Measurements from ENCODE around the gene NRIP1.
"Not testable (repeated sequence)": the region's sequence is repeated elsewhere in the genome, so short reads cannot be mapped to it uniquely, and the experiment has no call there.

Gene NRIP1

DNA sequence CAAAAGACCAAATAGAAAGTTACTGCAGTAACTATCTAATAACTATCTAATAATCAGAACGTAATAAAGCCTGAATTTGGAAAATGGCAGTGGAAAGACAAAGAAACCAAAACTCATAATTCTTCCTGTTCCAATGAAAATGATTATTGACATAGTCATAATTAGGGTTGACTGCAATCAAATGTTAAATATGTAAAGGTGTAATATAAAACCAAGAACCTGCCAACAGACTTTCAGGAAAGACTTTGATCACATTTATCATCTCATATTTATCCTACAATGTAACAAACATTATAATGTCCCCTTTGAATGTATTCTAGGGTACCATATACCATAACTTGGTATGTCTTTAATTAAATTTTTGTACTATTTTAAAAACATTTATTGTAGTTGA lies 26.9 kb downstream of the NRIP1 start:
- no peak for TF ChIP-seq ZNF274 (IDR thresholded peaks at IDR 0.05; ENCODE audit: low read depth, low read length)
- H3K4me3 ChIP-seq (ENCODE audit: low read length) = no peak overlapping the region

GRCh38 chr21:15037095-15037899 lies 27.5 kb downstream of the NRIP1 start:
- no peak for TF ChIP-seq ZNF274 (IDR thresholded peaks at IDR 0.05; ENCODE audit: low read depth, low read length)

GRCh38 chr21:15036189-15036588 lies 28.6 kb downstream of the NRIP1 start:
- TF ChIP-seq ZNF274 (IDR thresholded peaks at IDR 0.05; ENCODE audit: low read depth, low read length) = no peak
- no peak overlapping the region for H3K4me3 ChIP-seq (ENCODE audit: low read length)

More at GRCh38 chr21:15037095-15037899, 27.5 kb downstream of the NRIP1 start:
- H3K4me3 ChIP-seq (ENCODE audit: low read length) = no peak overlapping the region

DNA sequence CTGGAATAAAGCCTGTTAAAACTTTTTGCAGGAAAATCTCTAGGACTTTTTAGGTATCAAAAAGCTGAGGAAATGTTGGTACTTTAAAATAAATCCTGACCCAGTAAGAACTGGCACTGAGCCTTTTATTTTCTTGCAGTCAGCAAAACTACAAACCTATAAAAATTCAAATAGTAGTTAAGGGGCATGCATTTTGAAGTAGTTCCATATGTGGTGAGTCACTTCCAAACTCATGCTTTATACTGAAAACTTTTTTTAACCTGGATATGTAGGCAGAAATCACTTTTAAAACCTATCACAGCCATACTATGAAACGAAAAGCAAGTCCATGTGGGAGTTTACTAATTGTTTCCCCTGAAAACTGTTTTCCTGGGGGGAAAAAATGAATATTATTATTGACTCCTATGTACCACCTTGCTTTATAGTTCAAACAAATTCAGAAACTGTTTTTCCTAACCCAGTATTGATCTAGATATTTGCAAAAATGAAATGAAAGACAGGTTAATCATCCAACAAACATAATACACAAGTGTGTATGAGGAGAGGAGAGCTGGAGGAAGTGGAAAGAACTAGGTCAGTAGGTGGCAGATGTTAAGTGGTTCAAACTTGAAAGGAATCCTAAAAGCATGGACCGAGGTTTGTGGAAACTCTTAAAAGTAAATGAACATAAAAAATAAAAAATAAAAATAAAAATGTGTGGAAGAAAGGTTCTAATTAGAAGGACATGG lies 30.5 kb downstream of the NRIP1 start:
- H3K4me3 ChIP-seq (ENCODE audit: low read length) = no peak overlapping the region
- no peak for TF ChIP-seq ZNF274 (IDR thresholded peaks at IDR 0.05; ENCODE audit: low read depth, low read length)

DNA sequence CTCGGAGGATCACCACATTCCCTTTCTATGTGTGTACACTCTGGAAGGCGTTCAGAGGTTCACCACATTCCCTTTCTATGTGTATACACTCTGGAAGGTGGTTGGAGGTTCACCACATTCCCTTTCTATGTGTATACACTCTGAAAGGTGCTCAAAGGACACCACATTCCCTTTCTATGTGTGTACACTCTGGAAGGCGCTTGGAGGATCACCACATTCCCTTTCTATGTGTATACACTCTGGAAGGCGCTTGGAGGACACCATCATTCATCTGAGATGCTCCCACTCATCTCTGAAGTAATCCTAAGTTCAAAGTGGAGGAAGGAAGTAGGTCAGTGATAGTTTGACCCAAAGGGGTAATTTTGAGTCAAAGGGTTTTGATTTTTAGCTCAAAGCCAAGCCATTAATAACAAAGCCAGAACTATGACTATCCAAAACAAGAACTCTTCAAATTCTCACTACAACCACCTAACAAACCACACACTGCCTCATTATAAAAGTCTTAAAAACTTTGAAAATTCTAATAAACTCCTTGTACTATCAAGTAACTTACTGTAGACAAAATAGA lies 32.9 kb downstream of the NRIP1 start:
- no peak overlapping the region for H3K4me3 ChIP-seq (ENCODE audit: low read length)
- no peak for TF ChIP-seq ZNF274 (IDR thresholded peaks at IDR 0.05; ENCODE audit: low read depth, low read length)

- H3K4me3 ChIP-seq (ENCODE audit: low read length) = not testable (repeated sequence)
Measured at GRCh38 chr21:15031362-15031761, 33.4 kb downstream of the NRIP1 start.

DNA sequence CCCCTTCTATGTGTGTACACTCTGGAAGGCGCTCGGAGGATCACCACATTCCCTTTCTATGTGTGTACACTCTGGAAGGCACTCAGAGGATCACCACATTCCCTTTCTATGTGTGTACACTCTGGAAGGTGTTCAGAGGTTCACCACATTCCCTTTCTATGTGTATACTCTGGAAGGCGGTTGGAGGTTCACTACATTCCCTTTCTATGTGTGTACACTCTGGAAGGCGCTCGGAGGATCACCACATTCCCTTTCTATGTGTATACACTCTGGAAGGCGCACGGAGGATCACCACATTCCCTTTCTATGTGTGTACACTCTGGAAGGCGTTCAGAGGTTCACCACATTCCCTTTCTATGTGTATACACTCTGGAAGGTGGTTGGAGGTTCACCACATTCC lies 33.9 kb downstream of the NRIP1 start:
- not testable (repeated sequence) for H3K4me3 ChIP-seq (ENCODE audit: low read length)

- no peak for TF ChIP-seq ZNF274 (IDR thresholded peaks at IDR 0.05; ENCODE audit: low read depth, low read length)
- H3K4me3 ChIP-seq (ENCODE audit: low read length) = no peak overlapping the region
Measured at GRCh38 chr21:15029077-15029476, 35.7 kb downstream of the NRIP1 start.

- no peak overlapping the region for H3K4me3 ChIP-seq (ENCODE audit: low read length)
- no peak for TF ChIP-seq ZNF274 (IDR thresholded peaks at IDR 0.05; ENCODE audit: low read depth, low read length)
Measured at GRCh38 chr21:15028186-15028585, 36.6 kb downstream of the NRIP1 start.

- no peak overlapping the region for H3K4me3 ChIP-seq (ENCODE audit: low read length)
- TF ChIP-seq ZNF274 (IDR thresholded peaks at IDR 0.05; ENCODE audit: low read depth, low read length) = no peak
Measured at GRCh38 chr21:15027056-15027455, 37.7 kb downstream of the NRIP1 start.

- no peak for TF ChIP-seq ZNF274 (IDR thresholded peaks at IDR 0.05; ENCODE audit: low read depth, low read length)
- no peak overlapping the region for H3K4me3 ChIP-seq (ENCODE audit: low read length)
Measured at GRCh38 chr21:15026370-15026769, 38.4 kb downstream of the NRIP1 start.

DNA sequence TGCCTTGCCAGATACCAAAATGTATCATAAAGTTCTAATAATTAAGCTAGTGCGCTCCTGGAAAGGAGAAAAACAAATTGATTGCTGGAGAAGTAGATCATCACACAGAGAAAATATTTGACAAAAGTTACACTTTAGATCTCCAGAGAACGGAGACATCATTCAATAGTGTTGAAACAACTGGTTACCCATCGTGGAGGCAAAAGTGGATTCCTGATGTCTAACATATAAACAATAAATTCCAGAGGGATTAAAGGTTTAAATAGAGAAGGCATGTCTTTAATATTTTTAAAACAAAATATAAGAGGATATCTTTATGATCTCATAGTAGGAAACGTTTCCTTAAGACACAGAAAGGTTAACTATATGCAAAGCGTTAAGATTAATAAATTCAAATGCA lies 41.0 kb downstream of the NRIP1 start:
- TF ChIP-seq ZNF274 (IDR thresholded peaks at IDR 0.05; ENCODE audit: low read depth, low read length) = no peak
- no peak overlapping the region for H3K4me3 ChIP-seq (ENCODE audit: low read length)

DNA sequence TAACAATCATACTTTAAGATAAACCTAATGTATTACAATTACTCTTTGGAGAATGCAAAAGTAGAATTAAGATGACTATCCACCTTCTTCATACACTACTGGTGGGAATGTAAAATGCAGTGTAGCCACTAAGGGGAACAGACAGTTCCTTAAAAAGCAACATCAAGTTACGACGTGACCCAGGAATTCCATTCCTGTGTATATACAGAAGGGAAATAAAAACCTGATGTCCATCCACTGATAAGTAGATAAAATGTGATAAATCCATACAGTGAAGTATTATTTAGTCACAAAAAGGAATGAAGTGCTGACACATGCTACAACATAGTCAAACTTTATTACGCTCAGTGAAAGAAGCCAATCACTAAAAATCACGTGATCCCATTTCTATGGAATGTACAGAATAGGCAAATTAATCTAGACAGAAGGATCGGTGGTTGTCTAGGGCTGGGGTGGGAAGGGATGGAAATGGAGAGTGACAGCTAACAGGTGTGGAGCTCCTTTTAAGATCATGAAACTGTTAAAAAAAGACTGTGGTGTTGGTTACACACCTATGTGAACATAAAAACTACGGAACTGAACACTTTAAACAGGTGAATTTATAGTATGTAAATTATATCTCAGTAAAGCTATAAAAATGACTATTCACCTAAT lies 42.1 kb downstream of the NRIP1 start:
- no peak overlapping the region for H3K4me3 ChIP-seq (ENCODE audit: low read length)
- TF ChIP-seq ZNF274 (IDR thresholded peaks at IDR 0.05; ENCODE audit: low read depth, low read length) = no peak

- TF ChIP-seq ZNF274 (IDR thresholded peaks at IDR 0.05; ENCODE audit: low read depth, low read length) = no peak
- no peak overlapping the region for H3K4me3 ChIP-seq (ENCODE audit: low read length)
Measured at GRCh38 chr21:15020797-15021196, 44.0 kb downstream of the NRIP1 start.

DNA sequence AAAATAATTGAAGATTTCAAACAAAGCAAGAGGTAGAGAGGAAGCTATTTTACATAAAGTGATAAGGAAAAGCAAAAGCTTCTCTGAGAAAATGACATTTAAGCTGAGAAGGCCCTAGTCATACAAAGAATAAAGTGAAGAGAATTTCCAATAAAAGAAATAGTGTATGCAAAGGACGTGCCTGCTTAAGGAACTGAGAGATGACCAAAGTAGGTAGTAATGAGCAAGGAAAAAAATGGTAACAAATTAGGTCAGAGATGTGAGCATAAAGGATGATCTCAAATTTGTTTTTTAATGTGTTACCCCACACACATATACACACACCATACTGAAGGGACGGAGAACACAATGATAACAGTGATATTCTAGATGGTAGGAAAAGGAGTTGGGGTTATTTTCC lies 46.4 kb downstream of the NRIP1 start:
- no peak overlapping the region for H3K4me3 ChIP-seq (ENCODE audit: low read length)
- TF ChIP-seq ZNF274 (IDR thresholded peaks at IDR 0.05; ENCODE audit: low read depth, low read length) = no peak
